OCI-LY1 (cell line): ENCODE results near the gene ABCC3.

Experiments used
- H2AFZ ChIP-seq: fragments of 200-600 bp; sonication (generic), shearing (Covaris generic); 2 replicates; pipeline ENCODE4 v1.6.0; 2014; ENCODE audit warnings: antibody characterized with exemption, mild to moderate bottlenecking, low read length
- H3F3A ChIP-seq: fragments of 200-600 bp; sonication (generic), shearing (Covaris generic); 2 replicates; pipeline ENCODE4 v1.6.0; 2014; ENCODE audit warnings: mild to moderate bottlenecking, antibody characterized with exemption, low read length, moderate library complexity; ENCODE audit not compliant: insufficient read depth
- H3K27ac ChIP-seq: fragments of 200-600 bp; sonication (generic); 2 replicates; pipeline ENCODE4 v1.5.1; 2014; ENCODE audit warnings: low read length, mixed run types, mild to moderate bottlenecking, low read depth; ENCODE audit not compliant: poor library complexity, severe bottlenecking
- H3K27me3 ChIP-seq: fragments of 200-600 bp; sonication (generic); 2 replicates; pipeline ENCODE4 v1.6.0; 2014; ENCODE audit warnings: antibody characterized with exemption, mild to moderate bottlenecking, low read length, moderate library complexity; ENCODE audit not compliant: insufficient read depth
- H3K36me3 ChIP-seq: fragments of 200-600 bp; sonication (generic); 2 replicates; pipeline ENCODE4 v1.6.1; 2014; ENCODE audit warnings: mild to moderate bottlenecking, antibody characterized with exemption, low read length, moderate library complexity, mixed read lengths; ENCODE audit not compliant: insufficient read depth
- H3K4me1 ChIP-seq: fragments of 200-600 bp; sonication (generic); 2 replicates; pipeline ENCODE4 v1.5.1; 2014; ENCODE audit warnings: mild to moderate bottlenecking, low read length, moderate library complexity; ENCODE audit not compliant: insufficient read depth, severe bottlenecking
- H3K4me2 ChIP-seq: fragments of 200-600 bp; sonication (generic), shearing (Covaris generic); 2 replicates; pipeline ENCODE4 v1.6.1; 2014; ENCODE audit warnings: low read length
- H3K4me3 ChIP-seq: fragments of 200-600 bp; sonication (generic); 2 replicates; pipeline ENCODE4 v1.5.1; 2014; ENCODE audit warnings: low read length, low read depth, mild to moderate bottlenecking, mixed read lengths; ENCODE audit not compliant: poor library complexity, severe bottlenecking
- H3K79me2 ChIP-seq: fragments of 200-600 bp; shearing (Covaris generic); 2 replicates; pipeline ENCODE4 v1.6.1; 2016; ENCODE audit warnings: mixed run types, low read length, mixed read lengths; ENCODE audit not compliant: insufficient read depth
- H3K9ac ChIP-seq: fragments of 200-600 bp; sonication (generic), shearing (Covaris generic); 2 replicates; pipeline ENCODE4 v1.6.1; 2014; ENCODE audit warnings: mild to moderate bottlenecking, low read length, mixed read lengths
- H3K9me2 ChIP-seq: fragments of 200-600 bp; sonication (generic), shearing (Covaris generic); 2 replicates; pipeline ENCODE4 v1.6.1; 2014; ENCODE audit warnings: low read depth, mild to moderate bottlenecking, low read length, mixed read lengths
- H3K9me3 ChIP-seq: fragments of 200-600 bp; shearing (Covaris generic); 2 replicates; pipeline ENCODE4 v1.6.1; 2014; ENCODE audit warnings: low read length, mixed read lengths
- H4K20me1 ChIP-seq: fragments of 200-600 bp; sonication (generic), shearing (Covaris generic); 2 replicates; pipeline ENCODE4 v1.6.0; 2016; ENCODE audit warnings: mild to moderate bottlenecking, low read length; ENCODE audit not compliant: insufficient read depth
- CTCF ChIP-seq: fragments of 200-600 bp; sonication (generic), shearing (Covaris generic); IDR thresholded peaks from 2 replicates; pipeline ENCODE4 v1.5.1; 2017; ENCODE audit warnings: mild to moderate bottlenecking, antibody characterized with exemption, low read length, moderate library complexity, mixed read lengths
- EZH2 ChIP-seq: fragments of 200-600 bp; sonication (generic), shearing (Covaris generic); IDR thresholded peaks from 2 replicates; pipeline ENCODE4 v1.8.0; 2017; ENCODE audit warnings: borderline replicate concordance, mixed run types, mild to moderate bottlenecking, antibody characterized with exemption, low read length, moderate library complexity, mixed read lengths

Gene ABCC3

DNA sequence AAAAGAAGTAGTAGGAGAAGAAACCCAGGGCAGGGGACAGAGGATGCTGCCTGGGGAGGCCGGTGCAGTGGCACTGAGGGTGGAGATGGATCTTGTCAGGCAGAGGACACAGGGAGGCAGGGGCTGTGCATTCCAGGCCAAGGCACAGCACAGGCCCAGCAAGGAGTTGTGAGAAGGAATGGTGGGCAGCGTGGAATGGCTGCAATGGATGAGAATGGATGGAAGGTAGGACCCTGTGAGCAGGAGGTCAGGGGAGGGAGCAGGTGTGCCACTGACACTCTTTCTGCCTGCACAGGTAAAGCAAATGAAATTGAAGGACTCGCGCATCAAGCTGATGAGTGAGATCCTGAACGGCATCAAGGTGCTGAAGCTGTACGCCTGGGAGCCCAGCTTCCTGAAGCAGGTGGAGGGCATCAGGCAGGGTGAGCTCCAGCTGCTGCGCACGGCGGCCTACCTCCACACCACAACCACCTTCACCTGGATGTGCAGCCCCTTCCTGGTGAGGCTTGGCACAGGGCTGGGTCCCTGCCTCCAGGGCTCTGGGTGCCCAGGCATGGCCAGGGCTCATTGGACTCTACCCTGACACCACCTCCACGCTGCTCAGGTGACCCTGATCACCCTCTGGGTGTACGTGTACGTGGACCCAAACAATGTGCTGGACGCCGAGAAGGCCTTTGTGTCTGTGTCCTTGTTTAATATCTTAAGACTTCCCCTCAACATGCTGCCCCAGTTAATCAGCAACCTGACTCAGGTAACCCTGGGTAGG lies 32.8 kb downstream of the ABCC3 start:
- H3K9ac ChIP-seq: no peak overlapping the region
- H3K79me2 ChIP-seq: no peaks in the 10 kb centered on the region
- no peaks in the 10 kb centered on the region for H4K20me1 ChIP-seq
- 0 out of 2 replicates have a peak, but pooled peaks cover 4% of the 10 kb centered on the region for H3K27me3 ChIP-seq
- no peak overlapping the region for H3K27ac ChIP-seq
- H2AFZ ChIP-seq: no peak overlapping the region
- no peak overlapping the region for H3K4me3 ChIP-seq
- H3K9me2 ChIP-seq: no peaks in the 10 kb centered on the region
- H3K36me3 ChIP-seq: no peaks in the 10 kb centered on the region
- H3K4me2 ChIP-seq: no peak overlapping the region
- no peaks in the 10 kb centered on the region for H3F3A ChIP-seq
- no peaks in the 10 kb centered on the region for H3K9me3 ChIP-seq
- TF ChIP-seq EZH2: no peak
- no peak for TF ChIP-seq CTCF
- H3K4me1 ChIP-seq: no peaks in the 10 kb centered on the region

- Histone ChIP-seq H3K27me3 (0 out of 2 replicates have a peak, but pooled peaks cover 4% of the 10 kb centered on the region), H3K4me2 (no peak overlapping the region), H2AFZ (no peak overlapping the region), H3K27ac (no peak overlapping the region), H3K9me2 (no peaks in the 10 kb centered on the region), H3K4me3 (no peak overlapping the region), H3K36me3 (no peaks in the 10 kb centered on the region), H3F3A (no peaks in the 10 kb centered on the region), H3K9me3 (no peaks in the 10 kb centered on the region), H4K20me1 (no peaks in the 10 kb centered on the region), H3K4me1 (no peaks in the 10 kb centered on the region), H3K9ac (no peak overlapping the region), H3K79me2 (no peaks in the 10 kb centered on the region)
- TF ChIP-seq CTCF: no peak
- no peak for TF ChIP-seq EZH2
Observed at GRCh38 chr17:50668025-50668837, 33.5 kb downstream of the ABCC3 start.

GRCh38 chr17:50668838-50669581 lies 34.3 kb downstream of the ABCC3 start:
- no peaks in the 10 kb centered on the region for H3K4me1 ChIP-seq
- H4K20me1 ChIP-seq: no peaks in the 10 kb centered on the region
- H3K36me3 ChIP-seq: no peaks in the 10 kb centered on the region
- no peaks in the 10 kb centered on the region for H3K79me2 ChIP-seq
- no peak overlapping the region for H2AFZ ChIP-seq
- H3K27me3 ChIP-seq: 0 out of 2 replicates have a peak, but pooled peaks cover 4% of the 10 kb centered on the region
- H3K4me3 ChIP-seq: no peak overlapping the region
- H3K9me2 ChIP-seq: no peaks in the 10 kb centered on the region
- H3K9ac ChIP-seq: no peak overlapping the region
- no peaks in the 10 kb centered on the region for H3K9me3 ChIP-seq
- no peak overlapping the region for H3K27ac ChIP-seq
- no peak overlapping the region for H3K4me2 ChIP-seq
- no peaks in the 10 kb centered on the region for H3F3A ChIP-seq
- TF ChIP-seq CTCF (no peak), EZH2 (no peak)
